HCT116 (cell line): ENCODE data around the gene EPN1.

ENCODE experiments used
- CEBPB ChIP-seq: IDR thresholded peaks from 2 replicates; pipeline ENCODE4 v1.6.1; 2012; ENCODE audit warnings: low read depth
- EZH2 ChIP-seq: fragments of 200-600 bp; sonication (generic); IDR thresholded peaks from 2 replicates; pipeline ENCODE4 v1.6.1; 2017; ENCODE audit warnings: antibody characterized with exemption, mixed run types
- FOSL1 ChIP-seq: IDR thresholded peaks from 2 replicates; pipeline ENCODE4 v1.6.1; 2012; ENCODE audit warnings: low read depth
- POLR2A ChIP-seq: IDR thresholded peaks from 2 replicates; pipeline ENCODE4 v1.7.0; 2011; ENCODE audit warnings: borderline replicate concordance; ENCODE audit not compliant: insufficient read depth, insufficient read length; ENCODE audit errors: extremely low read depth
- POLR2AphosphoS5 ChIP-seq: IDR thresholded peaks from 2 replicates; pipeline ENCODE4 v1.6.1; 2011; ENCODE audit warnings: mild to moderate bottlenecking, low read depth, low read length, moderate library complexity
- RAD21 ChIP-seq: IDR thresholded peaks from 2 replicates; pipeline ENCODE4 v1.6.1; 2012; ENCODE audit warnings: low read depth, mild to moderate bottlenecking
- SIN3A ChIP-seq: IDR thresholded peaks from 2 replicates; pipeline ENCODE4 v1.6.1; 2012; ENCODE audit warnings: low read depth
- YY1 ChIP-seq: IDR thresholded peaks from 2 replicates; pipeline ENCODE4 v1.6.1; 2011; ENCODE audit warnings: low read length, low read depth, moderate library complexity, mild to moderate bottlenecking; ENCODE audit not compliant: insufficient replicate concordance; ENCODE audit errors: extremely low read depth
- ZFX ChIP-seq: fragments of 450-650 bp; IDR thresholded peaks from 2 replicates; pipeline ENCODE4 v1.6.1; 2017
- ZNF274 ChIP-seq: fragments of 200-500 bp; sonication (Bioruptor generic); IDR thresholded peaks from 2 replicates; pipeline ENCODE4 v1.6.1; 2014; ENCODE audit warnings: mild to moderate bottlenecking, low read depth, low read length, inconsistent platforms
- TF ChIP-seq, protein P1 (sequence below), 3 experiments: fragments of 200-600 bp in 1 of 3; sonication (generic) in 1 of 3; IDR thresholded peaks in 2 of 3; conservative IDR thresholded peaks in 1 of 3; 2 replicates each; pipeline ENCODE4 v1.5.1; 2012 to 2017; ENCODE audit warnings: low read depth in 2 of 3, low read length in 2 of 3, antibody characterized with exemption in 1 of 3, borderline replicate concordance in 1 of 3, control low read depth in 1 of 3, mild to moderate bottlenecking in 1 of 3, mixed read lengths in 1 of 3, mixed run types in 1 of 3, moderate library complexity in 1 of 3; ENCODE audit not compliant: insufficient read depth in 1 of 3
- TF ChIP-seq, protein P2 (sequence below): IDR thresholded peaks from 2 replicates; pipeline ENCODE4 v1.6.1; 2011; ENCODE audit warnings: mild to moderate bottlenecking, low read length, moderate library complexity; ENCODE audit not compliant: insufficient replicate concordance; ENCODE audit errors: extremely low read depth

DNA sequence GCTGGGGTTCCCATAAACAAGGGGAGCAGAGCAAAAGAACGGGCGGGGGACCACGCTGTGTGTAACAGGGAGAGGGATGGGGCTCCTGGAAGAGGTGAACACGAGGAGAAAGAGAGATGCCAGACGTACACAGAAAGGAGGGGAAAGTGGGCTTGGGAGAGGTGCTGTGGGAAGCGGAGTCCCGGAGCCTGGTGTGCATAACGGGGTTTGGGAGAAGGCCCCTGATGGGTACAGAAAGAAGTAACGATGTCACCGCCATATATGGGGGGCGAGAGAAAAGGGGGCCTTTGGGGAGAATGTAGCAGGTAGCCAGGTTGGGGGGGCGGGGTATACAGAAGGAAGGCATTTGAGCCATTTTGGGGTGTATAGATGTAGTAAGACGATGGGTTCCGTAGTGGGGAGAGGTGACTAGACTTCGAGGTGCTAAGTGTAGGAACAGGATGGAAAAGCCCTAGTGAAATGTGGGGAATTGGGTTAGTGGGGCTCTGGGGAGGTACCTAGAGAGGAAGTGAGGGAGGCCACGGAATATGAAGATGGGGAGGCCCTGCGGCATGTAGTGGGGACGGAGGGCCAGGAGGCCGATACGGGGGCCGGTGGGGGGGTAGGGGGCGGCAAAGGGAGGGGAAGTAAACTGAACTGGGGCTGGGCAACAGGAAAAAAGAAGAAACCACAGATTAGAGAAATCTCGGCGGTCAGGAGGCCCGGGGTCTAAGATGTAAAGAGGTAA lies 33.4 kb upstream of the EPN1 start:
- no peak for TF ChIP-seq RAD21
- TF ChIP-seq POLR2AphosphoS5, result no peak
- no peak for TF ChIP-seq SIN3A
- TF ChIP-seq FOSL1, result no peak
- peak; percentile 54 for TF ChIP-seq POLR2A
- TF ChIP-seq, protein P1, sequence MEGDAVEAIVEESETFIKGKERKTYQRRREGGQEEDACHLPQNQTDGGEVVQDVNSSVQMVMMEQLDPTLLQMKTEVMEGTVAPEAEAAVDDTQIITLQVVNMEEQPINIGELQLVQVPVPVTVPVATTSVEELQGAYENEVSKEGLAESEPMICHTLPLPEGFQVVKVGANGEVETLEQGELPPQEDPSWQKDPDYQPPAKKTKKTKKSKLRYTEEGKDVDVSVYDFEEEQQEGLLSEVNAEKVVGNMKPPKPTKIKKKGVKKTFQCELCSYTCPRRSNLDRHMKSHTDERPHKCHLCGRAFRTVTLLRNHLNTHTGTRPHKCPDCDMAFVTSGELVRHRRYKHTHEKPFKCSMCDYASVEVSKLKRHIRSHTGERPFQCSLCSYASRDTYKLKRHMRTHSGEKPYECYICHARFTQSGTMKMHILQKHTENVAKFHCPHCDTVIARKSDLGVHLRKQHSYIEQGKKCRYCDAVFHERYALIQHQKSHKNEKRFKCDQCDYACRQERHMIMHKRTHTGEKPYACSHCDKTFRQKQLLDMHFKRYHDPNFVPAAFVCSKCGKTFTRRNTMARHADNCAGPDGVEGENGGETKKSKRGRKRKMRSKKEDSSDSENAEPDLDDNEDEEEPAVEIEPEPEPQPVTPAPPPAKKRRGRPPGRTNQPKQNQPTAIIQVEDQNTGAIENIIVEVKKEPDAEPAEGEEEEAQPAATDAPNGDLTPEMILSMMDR (IDR thresholded peaks at IDR 0.05 in 2 of 3, conservative IDR thresholded peaks at IDR 0.05 in 1 of 3; ENCODE audit: borderline replicate concordance in 1 of 3, insufficient read depth in 1 of 3, low read depth in 2 of 3, low read length in 2 of 3), result no peak
- no peak for TF ChIP-seq ZNF274
- TF ChIP-seq, protein P2, sequence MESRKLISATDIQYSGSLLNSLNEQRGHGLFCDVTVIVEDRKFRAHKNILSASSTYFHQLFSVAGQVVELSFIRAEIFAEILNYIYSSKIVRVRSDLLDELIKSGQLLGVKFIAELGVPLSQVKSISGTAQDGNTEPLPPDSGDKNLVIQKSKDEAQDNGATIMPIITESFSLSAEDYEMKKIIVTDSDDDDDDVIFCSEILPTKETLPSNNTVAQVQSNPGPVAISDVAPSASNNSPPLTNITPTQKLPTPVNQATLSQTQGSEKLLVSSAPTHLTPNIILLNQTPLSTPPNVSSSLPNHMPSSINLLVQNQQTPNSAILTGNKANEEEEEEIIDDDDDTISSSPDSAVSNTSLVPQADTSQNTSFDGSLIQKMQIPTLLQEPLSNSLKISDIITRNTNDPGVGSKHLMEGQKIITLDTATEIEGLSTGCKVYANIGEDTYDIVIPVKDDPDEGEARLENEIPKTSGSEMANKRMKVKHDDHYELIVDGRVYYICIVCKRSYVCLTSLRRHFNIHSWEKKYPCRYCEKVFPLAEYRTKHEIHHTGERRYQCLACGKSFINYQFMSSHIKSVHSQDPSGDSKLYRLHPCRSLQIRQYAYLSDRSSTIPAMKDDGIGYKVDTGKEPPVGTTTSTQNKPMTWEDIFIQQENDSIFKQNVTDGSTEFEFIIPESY, result no peak
- TF ChIP-seq ZFX, result no peak
- TF ChIP-seq CEBPB, result no peak
- no peak for TF ChIP-seq YY1
- TF ChIP-seq EZH2, result no peak
